HG03558 (cell line): ENCODE results near the gene BABAM2.
A peak's percentile ranks its signal among the peaks of the same experiment; 100 is the strongest.
"Not testable (repeated sequence)": the region's sequence is repeated elsewhere in the genome, so short reads cannot be mapped to it uniquely, and the experiment has no call there.

Source experiments
- ATAC-seq: cut with Tn5 transposase; IDR thresholded peaks from one replicate; pipeline ENCODE4 v1.9.1; 2021; ENCODE audit warnings: moderate number of reproducible peaks; ENCODE audit not compliant: unreplicated experiment; ENCODE audit errors: extremely low read depth

BABAM2 gene

DNA sequence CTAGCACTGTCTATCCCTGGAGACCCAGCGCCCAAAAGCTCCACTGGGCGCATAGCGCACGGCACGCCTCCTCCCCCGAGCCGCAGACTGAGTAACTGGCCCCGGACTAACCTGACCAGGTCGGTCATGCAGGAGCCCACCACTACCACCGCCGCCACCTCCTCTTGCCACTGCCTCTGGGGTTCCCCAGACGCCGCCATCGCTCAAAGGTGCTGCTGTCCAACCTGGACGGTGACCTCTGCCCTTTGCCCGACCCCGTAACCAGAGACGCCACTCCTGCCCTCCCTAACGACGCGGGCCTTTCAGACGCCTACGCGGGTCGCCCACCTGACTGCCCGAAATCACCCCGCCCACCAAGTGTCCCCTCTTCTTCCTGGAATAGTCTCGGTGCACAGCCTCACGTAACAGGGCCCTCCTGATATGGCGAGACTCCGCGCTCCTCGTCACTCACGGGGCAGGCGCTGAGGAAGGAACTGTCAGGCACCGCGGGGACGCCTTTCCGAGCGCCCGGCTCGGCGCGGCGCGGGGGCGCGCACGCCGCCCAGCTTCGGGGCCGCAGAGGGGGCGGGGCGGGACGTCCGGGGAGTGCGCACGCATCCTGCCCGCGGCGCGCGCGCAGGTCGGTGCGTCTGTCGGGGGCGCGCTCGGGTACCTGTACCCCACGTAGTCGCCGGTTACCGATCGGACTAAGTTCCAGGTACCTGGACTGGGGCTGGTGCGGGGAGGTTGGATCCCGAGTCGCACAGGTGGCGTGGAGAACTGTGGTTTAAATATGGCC lies at the start of gene BABAM2, which contains the start of gene RBKS:
TSS of gene BABAM2 (plus strand) at position 584 of the 778 bp plus-strand sequence. CDS start 3,828 bp downstream, outside the sequence.
TSS of gene RBKS (minus strand) at position 242 of the 778 bp plus-strand sequence. CDS start at position 200, 42 bp downstream.
- peak; percentile 41 for ATAC-seq

DNA sequence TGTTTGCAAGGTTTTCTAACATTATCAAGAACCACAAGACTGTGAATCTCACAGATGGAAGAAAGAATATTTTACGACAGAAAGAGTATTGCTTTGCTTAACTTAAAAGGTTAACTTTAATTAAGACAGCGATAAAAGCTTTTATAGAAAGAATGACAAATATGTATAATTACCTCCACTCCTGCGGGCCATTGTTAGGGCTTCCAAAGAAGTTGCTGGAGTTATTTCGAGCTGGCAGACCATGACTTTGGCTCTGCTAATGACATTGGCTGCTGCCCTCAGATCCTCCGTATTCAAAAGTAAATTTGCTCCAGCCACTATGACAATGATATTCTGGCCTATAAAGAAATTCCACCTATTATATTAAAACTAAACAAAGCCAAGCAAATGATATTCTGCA lies 47.6 kb upstream of the BABAM2 start:
- no peak for ATAC-seq

DNA sequence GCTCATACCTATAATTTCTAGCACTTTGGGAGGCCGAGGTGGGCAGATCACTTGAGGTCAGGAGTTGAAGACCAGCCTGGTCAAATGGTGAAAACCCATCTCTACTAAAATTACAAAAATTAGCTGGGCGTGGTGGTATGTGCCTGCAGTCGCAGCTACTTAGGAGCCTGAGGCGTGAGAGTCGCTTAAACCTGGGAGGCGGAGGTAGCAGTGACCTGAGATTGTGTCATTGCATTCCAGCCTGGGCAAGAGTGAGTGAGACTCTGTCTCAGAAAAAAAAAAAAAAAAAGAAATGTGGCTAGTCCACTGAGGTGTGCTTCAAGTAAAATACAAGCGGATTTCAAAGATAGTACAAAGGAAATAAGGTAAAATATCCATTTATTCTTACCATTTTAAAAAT lies 46.5 kb upstream of the BABAM2 start:
- ATAC-seq, result no peak

DNA sequence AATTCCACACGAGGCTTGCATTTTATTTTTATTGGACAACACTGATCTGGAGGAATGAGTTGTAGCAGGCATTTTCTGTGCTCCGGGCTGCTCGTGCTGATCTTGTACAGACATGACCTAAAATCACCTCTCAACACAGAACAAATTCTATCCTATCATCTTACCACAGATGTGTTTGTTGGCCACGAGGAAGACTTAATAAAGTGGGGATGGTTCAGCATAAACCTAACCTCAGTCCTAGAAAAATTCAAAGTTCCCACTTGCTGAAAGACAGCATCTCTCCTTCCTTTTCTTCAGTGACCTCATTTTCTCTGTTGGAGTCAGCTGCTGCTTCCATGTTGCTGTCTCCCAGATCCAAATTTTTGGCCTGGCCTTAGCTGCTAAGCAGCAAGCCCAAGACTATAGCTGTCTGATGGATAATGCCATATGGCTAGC lies 45.7 kb upstream of the BABAM2 start:
- no peak for ATAC-seq

DNA sequence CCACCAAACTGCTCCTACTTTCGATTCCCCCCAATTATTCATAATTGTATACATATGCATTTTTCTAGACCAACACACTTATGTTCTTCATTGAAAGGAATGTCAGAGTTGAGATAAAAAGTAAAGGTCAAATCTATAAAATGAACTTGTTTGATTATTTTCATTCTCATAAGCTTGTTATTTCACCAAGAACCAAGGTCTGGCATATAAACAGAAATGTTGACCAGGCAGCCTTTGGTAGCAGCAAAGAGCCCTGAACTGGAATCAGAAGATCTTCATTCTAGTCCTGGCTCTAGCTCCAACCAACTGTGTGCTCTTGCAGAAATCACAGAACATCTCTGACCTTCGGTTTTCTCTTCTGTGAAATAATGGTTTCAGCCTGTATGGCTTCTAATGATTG lies 43.2 kb upstream of the BABAM2 start:
- no peak for ATAC-seq

DNA sequence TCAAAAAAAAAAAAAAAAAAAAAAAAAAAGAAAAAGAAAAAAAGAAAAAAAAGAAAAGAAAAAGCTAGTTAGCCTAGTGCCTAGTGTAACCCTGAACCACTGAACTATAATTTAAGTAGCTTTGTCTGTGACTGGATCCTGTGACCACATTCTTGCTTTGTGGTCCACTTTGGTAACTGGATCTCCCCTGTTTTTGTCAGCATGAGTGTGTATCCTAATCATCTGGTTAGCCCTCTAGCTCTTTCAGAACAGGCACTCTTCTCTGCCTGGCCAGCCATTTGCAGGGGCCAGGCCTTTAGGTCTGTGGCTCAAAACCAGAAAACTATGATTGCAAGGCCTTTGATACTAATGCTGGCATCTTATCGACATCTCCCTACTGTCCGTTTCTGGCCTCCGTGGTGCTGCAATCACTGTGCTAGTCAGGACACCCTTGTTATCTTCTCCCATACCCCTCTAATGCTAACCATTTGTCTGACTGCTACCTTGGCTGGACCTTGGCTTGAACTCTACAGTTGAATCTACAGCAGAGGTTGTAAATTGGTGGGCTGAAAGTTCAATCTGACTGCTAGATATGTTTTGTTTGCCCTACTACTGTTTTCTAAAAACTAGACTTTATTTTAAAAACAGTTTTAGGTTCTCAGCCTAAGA lies 40.8 kb upstream of the BABAM2 start:
- no peak for ATAC-seq

DNA sequence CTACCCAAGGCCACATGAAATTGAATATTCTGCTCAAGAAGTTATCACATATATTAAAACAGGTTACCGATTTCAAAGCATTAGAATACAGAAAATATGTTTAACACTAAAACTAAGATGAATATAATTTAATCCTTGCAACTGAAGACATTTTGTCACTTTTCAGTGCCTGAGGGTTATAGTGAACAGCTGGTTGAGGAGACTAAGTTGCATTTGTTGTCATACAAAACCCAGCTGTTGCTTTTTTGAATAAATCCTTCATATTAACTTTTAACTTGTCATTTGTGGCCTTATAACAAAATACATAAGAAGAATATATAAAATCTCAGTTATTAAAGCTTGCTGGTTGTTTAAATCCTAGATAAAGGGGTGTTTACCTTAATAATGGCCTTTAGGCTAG lies 37.8 kb upstream of the BABAM2 start:
- ATAC-seq, result no peak

DNA sequence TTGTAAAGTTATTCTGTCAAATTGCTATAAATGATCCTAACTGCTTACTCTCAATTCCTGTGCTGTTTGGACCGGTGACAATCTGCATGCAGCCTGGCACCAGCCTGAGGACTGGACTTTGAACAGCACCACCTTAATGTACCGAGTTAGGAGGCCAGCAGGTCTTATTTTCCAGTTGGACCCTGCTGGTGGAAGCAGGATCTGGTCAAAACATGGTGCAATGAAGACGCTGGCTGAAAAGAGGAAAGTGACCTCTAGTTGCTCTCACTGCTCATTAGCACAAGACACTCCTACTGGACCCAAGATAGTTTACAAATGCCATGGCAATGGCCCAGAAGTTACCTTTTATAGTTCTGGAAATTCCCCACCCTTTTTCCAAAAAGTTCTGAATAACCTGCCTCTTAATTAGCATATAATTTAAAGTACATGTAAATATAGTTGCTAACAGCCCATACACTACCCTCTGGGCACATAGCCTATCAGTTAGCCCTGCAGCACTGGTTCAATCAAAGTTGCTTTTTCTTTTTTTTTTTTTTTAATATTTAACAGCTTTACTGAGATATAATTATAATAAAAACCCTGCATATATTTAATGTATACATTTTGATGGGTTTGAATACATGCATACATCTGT lies 36.2 kb upstream of the BABAM2 start:
- no peak for ATAC-seq

DNA sequence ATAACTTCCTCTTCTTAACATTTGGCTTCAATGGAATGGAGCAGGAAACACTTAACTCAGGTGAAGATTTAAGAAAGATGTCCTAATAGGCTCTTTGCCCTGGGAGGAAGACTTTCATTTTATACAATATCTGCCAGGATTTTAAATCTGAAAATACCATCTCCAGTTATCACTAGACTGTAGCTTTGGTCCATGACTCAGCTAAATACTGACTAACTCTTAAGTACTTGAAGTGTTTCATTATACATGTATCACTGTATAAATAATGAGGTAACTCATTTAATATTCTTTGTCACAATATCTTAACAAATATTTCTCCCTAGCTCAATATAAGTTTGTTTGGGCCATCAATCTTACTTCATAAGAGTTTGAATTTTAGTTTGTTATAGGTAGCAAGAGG lies 35.1 kb upstream of the BABAM2 start:
- ATAC-seq, result no peak

DNA sequence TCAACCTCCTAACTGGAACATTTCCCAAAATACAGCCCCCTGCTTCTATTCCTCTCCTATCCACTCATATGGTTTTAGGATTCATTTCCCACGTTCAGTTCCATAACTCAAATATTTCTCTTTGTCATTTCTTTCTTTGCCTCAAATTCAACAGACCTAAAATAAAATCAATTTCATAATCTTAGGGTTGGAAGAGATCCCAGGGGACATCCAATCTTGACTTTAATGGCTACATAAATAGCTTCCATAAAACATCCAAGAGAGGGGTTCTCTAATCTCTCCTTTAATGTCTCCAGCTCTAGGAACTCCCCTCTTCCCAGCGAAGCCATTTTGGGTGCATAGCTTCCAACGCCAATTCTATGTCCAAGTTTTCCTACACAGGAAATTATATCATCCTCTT lies 34.1 kb upstream of the BABAM2 start:
- ATAC-seq, result no peak

DNA sequence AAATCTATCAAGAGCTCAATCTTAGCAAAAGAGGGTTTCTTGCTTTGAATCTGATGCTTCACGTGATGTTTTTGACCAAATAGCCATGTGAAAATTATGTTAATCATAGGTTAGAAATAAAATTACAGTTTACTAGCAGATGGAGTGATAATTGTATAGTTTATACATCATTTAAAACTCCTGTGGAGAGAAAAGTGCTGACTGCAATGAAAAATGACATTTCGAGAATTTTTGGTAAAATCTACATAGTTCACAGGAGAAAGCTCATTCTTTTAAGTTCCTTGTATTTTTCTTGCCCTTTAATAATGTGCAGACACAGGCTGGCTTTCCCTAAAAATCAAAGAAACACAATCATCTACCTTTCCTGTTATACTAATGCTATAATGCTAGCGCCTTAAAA lies 33.6 kb upstream of the BABAM2 start:
- ATAC-seq, result no peak

DNA sequence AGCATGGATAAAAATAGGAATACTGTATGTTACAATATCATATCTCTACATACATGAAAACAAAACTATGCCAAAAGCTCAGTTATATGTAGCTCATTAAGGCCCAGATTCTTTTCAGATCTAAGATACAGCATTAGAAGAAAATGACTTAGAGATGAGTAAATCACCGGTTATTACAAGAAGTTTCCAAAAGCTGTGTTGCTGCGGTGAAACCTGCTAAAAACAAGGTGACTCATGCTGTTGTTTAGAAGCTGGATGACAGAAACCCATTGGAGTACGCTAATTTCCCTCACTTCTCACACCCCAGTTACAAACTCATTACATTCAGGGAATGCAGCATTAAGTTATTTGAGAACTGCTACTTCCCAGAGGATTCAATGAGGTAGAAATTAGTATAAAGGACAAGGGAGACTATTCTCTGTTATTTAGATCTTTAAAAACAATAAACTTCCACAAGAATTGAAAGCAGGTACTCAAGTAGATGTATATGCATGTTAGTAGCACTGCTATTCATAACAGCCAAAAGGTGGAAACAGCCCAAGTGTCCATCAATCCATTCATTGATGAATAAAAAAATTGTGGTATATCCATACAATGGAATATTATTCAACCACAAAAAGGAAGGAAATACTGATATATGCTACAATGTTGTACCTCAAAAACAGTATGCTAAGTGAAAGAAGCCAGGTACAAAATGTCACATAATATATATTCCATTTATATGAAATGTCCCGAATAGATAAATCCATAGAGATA lies 32.9 kb upstream of the BABAM2 start:
- no peak for ATAC-seq

DNA sequence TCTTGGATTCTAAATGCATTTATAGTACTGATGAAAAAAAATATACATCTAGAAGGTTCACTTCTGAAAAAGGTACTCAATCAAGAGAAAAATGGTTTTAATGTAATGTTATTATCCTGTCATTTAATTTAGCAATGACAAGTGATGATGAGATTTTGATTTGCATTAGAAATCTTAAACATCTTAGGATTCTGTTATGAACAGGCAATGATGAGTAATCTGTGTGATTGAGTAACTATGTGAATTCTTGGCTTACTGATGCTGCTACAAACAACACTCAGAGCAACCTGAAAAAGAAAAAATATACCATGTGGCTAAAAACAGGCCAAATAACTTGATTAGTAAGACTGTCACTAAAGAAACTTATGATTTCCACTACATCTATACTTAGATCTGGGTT lies 30.4 kb upstream of the BABAM2 start:
- no peak for ATAC-seq

DNA sequence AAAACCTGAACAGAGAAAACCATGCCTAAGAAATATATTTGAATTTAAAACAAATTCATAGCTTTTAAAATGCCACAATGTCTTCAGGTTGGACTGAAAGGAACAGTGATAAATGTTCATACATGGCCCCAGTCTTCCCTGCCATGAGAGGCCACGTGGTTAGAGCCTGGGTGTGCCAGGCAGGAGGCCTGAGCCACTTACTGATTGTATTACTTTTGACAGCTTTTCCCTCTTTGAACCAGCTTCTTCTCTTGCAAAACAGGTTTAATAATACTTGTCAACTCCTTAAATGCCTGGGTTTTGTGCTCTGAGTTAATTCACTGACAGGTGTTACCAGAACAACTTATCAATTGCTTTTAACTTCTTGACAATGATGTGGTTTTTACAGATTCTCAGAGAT lies 27.4 kb upstream of the BABAM2 start:
- no peak for ATAC-seq

DNA sequence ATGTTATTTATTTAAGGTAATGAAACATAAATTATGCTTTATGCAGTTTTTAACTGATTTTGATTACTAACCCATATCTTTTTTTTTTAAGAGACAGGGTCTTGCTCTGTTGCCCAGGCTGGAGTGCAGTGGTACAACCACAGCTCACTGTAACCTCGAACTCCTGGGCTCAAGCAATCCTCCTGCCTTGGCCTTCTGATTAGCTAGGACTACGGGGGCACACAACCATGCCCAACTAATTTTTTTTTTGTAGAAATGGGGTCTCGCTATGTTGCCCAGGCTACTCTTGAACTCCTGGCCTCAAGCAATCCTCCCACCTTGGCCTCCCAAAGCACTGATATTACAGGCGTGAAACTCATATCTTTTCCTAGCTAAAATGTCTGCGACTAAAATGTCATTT lies 26.6 kb upstream of the BABAM2 start:
- not testable (repeated sequence) for ATAC-seq

DNA sequence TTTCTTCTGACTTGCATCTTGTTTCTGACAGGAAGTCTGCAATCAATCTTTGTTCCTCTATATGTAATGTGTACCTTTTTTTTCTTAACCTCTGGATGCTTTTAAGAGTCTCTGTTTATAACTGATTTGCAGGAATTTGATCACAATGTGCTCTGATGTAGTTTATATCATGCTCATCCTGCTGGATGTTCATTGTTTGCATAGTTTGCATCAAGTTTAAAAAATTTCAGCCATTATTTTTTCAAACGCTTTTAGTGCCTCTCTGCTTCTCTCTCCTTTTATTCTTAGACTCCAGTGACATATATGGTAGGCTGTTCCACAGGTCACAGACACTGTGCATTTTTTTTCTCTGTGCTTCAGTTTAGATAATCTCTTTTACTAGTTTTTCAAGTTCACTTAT lies 24.3 kb upstream of the BABAM2 start:
- no peak for ATAC-seq

DNA sequence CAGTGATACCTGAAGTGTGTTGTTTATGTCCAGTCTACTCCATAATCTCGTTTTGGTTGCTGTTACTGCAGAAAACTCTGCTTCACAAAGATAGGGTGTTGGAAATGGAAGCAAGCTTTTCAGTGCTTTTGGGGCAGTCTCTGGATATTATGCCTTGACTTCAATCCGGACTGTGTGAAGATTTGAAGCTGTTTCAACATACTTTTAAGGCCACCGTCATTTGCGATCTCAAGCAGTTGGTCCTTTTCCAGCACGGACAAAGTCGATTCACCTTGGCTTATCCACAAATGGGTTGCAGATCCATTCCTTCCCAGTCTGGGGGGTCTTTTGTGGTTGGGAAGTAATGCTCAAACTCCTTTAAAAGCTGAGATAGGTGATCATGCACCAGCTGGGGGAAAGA lies 20.8 kb upstream of the BABAM2 start:
- no peak for ATAC-seq

DNA sequence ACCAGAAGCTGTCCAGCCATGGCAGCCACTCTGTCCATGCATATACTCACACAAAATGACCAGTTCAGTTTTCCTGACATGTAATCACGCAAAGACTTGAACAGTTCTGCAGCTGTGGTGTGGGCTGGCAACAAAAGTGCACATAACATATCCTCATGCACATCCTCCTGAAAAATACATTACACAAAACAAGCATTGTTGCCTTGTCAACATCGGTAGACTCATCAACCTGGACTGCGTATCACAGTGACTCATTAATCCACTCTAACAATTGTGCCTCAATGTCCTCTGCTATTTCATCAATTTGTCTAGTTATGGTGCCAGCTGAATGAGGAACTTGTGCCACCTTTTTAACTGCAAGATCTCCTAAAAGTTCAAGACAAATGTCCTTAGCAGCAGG lies 19.8 kb upstream of the BABAM2 start:
- ATAC-seq, result no peak

DNA sequence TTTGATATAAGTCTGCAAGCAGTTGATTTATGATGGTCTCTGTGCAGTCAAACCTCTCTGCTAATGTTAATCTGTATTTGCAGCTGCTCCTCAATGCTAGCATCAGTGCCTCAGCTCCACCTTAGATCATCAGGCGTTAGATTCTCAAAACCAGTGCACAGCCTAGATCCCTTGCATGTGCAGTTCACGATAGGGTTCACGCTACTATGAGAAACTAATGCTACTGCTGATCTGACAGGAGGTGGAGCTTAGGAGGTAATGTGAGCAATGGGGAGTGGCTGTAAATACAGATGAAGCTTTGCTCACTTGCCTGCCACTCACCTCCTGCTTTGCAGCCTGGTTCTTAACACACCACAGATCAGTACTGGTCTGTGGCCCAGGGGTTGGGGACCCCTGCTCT lies 18.7 kb upstream of the BABAM2 start:
- ATAC-seq, result no peak

DNA sequence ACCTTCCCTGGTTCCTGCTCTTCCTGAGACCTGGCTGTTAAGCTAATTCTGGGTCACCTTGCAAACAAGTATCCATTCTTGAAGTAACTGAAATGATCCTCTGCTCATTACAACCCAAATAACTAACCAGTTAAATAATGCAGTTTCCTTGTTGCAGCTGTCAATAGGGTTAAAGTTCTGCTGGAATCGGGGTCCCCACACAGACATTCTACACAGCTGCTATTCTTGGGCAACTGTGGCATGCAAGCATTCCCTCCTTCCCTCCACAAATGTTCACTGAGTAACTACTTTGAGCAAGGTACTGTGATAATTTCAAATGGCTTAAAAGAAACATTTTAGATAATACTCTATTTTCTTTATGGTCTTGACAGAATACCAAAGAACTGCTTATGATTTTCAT lies 17.4 kb upstream of the BABAM2 start:
- ATAC-seq, result no peak
